Astrocyte of the spinal cord (primary cell): ENCODE results near the gene NPB.
A peak's percentile ranks its signal among the peaks of the same experiment; 100 is the strongest.

Experiments
- DNase-seq: peaks from one replicate; pipeline ENCODE4 v3.0.0; 2011; ENCODE audit warnings: low read depth, low spot score
- H3K4me3 ChIP-seq: 2 replicates; pipeline ENCODE4 v1.5.1; 2011; ENCODE audit warnings: low read depth, mild to moderate bottlenecking, low read length, moderate library complexity
- in situ Hi-C: cut with HindIII; loops from 2 replicates; pipeline ENCODE4 v1.10.0; 2017; ENCODE audit warnings: low sequenced_read_pairs
- TF ChIP-seq, protein P1 (sequence below): IDR thresholded peaks from 2 replicates; pipeline ENCODE4 v1.5.1; 2012; ENCODE audit warnings: low read depth, mild to moderate bottlenecking, low read length, inconsistent platforms

The NPB gene

DNA sequence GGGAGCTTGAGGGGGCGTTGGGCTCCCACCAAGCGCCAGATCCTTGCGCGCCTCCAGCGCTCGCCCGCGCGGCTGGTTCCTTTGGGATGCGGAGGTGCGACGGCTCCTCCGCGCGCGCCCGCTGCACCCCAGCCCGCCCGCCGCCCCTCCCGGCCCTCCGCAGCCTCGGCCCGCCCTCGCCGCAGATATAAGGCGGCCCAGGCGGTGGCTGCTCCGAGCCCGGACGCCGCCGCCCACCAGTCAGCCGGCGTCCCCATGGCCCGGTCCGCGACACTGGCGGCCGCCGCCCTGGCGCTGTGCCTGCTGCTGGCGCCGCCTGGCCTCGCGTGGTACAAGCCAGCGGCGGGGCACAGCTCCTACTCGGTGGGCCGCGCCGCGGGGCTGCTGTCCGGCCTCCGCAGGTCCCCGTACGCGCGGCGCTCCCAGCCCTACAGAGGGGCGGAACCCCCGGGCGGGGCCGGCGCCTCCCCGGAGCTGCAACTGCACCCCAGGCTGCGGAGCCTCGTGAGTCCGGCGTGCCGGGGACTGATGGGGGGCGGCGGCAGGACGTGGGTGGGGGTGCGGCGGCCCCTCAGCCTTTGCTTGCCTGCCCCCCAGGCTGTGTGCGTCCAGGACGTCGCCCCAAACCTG is at the start of gene NPB:
NPB (plus strand) TSS at position 216 of the 630 bp plus-strand sequence; CDS start at position 256, 40 bp downstream.
- in situ Hi-C loops = no loop called here
- no peak for DNase-seq
- TF ChIP-seq, protein P1, sequence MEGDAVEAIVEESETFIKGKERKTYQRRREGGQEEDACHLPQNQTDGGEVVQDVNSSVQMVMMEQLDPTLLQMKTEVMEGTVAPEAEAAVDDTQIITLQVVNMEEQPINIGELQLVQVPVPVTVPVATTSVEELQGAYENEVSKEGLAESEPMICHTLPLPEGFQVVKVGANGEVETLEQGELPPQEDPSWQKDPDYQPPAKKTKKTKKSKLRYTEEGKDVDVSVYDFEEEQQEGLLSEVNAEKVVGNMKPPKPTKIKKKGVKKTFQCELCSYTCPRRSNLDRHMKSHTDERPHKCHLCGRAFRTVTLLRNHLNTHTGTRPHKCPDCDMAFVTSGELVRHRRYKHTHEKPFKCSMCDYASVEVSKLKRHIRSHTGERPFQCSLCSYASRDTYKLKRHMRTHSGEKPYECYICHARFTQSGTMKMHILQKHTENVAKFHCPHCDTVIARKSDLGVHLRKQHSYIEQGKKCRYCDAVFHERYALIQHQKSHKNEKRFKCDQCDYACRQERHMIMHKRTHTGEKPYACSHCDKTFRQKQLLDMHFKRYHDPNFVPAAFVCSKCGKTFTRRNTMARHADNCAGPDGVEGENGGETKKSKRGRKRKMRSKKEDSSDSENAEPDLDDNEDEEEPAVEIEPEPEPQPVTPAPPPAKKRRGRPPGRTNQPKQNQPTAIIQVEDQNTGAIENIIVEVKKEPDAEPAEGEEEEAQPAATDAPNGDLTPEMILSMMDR = no peak
- peak within 1 kb of the TSS; percentile 3 for H3K4me3 ChIP-seq

DNA sequence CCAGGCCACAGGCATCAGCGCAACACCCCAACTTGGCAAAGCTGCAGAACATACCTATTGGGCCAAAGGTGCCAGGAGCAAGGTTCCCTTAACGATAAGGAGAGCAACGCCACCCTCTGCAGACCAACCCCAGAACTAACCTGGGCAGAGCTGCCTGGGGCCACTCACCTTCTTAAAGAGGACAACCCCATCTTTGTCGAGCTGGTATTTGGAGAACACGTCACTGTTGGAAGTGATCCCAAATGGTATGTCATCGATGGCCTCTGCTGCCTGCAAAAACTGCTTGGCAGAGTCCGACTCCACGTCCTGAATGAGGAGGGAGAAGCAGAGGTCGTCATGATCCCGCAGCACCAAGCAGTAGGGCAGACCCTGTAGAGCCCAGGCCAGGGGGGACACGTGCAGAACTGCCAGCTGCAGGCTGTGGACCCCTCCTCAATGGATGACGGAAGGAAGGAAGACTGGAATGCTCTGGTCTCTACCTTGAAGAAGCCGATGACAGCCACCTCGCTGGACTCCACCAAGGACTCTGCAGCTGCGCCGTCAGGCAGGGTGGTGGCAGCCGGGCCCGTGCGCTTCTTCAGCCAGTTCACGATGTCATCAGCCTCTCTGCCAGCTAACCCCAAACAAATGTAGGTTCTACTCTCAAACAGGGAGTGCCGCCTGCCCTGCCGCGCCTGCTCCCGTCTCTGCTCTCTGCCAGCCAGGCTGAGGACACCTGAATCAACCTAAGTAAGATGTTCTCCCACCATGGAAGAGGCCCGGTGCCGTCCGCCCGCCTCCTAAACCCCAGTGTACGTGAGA is 46.9 kb upstream of the NPB start:
- TF ChIP-seq, protein P1 = no peak
- in situ Hi-C loops = no loop called here
- H3K4me3 ChIP-seq = no peak overlapping the region
- no peak for DNase-seq

DNA sequence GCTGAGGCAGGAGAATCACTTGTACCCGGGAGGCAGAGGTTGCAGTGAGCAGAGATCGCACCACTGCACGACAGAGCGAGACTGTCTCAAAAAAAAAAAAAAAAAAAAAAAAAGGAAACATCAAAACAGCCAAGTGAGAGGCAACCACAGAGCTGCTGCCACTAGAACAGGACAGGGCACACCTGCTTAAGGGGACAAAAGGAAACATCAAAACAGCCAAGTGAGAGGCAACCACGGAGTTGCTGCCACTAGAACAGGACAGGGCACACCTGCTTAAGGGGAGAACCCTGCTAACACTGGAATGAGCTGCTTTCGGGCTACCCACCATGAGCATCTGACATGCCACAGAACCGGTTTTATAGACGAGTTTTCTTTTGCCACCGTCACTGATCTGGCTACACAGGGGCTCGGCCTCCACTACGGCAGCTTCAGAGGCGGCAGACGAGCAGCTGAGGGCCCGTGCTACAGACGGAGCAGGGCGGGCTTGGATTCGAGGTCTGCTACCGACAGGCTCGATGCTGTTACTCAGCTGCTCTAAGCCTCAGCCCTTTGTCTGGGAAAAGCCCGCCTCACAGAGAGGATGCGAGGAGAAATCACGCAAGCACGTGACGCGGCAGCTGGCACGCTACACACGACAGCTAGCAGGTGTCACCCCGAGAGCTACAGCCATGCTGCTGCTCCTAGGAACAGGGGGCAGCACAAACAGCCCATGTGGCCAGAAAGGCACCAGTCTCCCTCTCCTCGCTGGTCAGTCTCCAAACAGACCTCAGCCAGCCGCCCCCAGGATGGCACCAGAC is 43.7 kb upstream of the NPB start:
- DNase-seq = no peak
- peak overlapping the region; percentile 67 for H3K4me3 ChIP-seq
- TF ChIP-seq, protein P1 = no peak

DNA sequence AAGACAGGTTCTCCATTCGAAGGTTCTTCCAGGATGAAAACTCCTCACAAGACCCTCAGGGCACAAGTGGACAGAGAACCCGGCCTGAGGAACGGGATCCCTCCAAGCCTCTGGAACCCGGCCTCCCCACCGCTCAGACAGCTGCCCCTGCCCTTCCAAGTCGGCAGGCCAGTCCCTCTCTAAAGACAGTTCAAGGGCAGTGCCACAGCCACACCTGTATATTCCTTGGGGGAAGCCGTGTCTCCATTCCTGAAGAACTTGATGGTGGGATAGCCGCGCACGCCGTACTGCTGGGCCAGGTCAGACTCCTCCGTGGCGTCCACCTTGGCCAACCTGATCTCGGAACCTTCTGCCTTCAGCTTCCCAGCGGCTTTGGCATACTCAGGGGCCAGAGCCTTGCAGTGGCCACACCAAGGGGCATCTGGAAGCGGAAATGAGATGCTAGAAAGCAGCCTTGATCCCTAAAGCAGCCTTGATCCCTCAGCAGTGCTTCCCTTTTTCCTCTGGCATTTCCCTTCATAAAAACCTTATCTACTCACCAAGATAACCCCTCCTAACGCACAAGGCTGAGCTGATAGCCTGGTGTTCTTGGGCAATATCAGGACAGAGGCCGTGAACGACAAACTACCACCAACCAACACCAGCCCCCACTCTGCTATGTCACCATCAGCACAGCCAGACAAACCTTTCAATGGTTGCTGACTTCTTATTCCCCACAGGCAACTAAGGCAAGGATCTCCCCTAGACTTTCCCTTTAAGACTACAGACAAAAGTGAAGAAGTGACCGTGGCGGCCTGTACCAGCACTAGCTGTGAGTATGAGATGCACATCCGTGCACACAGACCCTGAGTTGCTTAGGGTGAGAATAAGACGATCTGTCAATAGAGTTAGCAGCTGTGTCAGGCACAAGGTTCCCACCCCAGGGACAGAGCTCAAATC is 42.8 kb upstream of the NPB start:
- in situ Hi-C loops = no loop called here
- H3K4me3 ChIP-seq = peak overlapping the region; percentile 67
- TF ChIP-seq, protein P1 = no peak
- DNase-seq = no peak

More for the DNA sequence above, 43.7 kb upstream of the NPB start:
- in situ Hi-C loops = no loop called here

DNA sequence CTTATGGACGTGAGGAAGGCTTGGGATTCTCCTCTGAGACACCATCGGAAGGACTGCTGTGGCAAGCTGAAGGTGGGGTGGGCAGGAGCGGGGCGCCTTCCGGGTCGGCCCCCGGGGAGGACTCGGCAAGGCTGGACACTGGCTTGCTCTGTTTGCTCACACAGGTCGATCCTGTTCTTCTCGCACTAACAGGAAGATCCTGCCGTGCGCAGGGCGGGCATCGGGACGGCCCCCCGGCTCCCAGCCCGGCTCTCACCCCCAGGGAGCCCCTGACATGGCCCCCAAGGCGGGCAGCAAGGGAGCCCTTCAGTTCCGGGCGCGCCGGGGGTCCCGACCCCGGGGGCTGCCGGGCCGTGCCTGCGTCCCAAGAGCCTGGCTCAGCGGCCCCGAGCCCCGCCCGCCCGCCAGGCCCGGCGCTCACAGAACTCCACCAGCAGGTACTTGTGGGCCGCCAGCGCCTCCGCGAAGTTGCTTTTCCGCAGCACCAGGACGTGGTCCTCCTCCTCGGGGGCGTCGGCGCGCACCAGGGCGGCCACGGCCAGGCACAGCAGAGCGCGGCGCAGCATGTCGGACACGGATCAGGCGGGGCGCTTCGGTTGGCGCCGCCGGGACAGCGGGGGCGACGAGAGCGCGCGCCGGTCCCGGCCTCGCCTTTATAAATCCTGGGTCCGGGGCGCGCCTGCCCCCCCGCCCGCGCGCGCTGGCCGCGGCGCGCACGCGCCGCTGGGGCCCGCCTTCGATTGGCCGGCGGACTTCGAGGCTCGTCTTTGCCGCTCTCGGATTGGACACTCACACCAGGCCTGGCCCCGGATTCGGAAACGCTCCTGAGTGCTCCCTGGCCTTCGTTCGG is 41.9 kb upstream of the NPB start, which contains the start of gene P4HB:
P4HB (minus strand) TSS at position 630 of the 850 bp plus-strand sequence; CDS start at position 566, 64 bp downstream.
- DNase-seq = no peak
- H3K4me3 ChIP-seq = peak within 1 kb of the TSS; percentile 79
- TF ChIP-seq, protein P1 = no peak
- in situ Hi-C loops = no loop called here
